ENCODE measurements around the gene BCKDK.

The BCKDK gene

GRCh38 chr16:31114468-31114867, 6.3 kb downstream of the BCKDK start:
- H3K36me3 ChIP-seq (ENCODE audit: insufficient read depth, low read length) = no peaks in the 10 kb centered on the region; the same call in 1 of the 2 replicates

GRCh38 chr16:31117384-31118222, 9.4 kb downstream of the BCKDK start, which contains the start of gene KAT8:
KAT8 (plus strand) TSS chr16:31117664; CDS start chr16:31117682, 18 bp downstream.
- peaks cover 4% of the 10 kb centered on the region; the same call in 1 of the 2 replicates for H3K4me1 ChIP-seq (ENCODE audit: insufficient read depth, low read length)
- peak within 1 kb of the TSS; percentile 87 for H3K9ac ChIP-seq (ENCODE audit: low read depth, low read length)
- peaks cover 22% of the 10 kb centered on the region for H3K36me3 ChIP-seq (ENCODE audit: insufficient read depth, low read length)
- no peaks in the 10 kb centered on the region for H3K9me3 ChIP-seq (ENCODE audit: control insufficient read depth, insufficient read depth, low read length)

More at GRCh38 chr16:31114468-31114867, 6.3 kb downstream of the BCKDK start:
- Histone ChIP-seq H3K9me3 (ENCODE audit: control insufficient read depth, insufficient read depth, low read length) (no peaks in the 10 kb centered on the region), H3K4me1 (ENCODE audit: insufficient read depth, low read length) (peaks cover 4% of the 10 kb centered on the region; the same call in 1 of the 2 replicates), H3K9ac (ENCODE audit: low read depth, low read length) (no peak overlapping the region)

- H3K4me1 ChIP-seq (ENCODE audit: insufficient read depth, low read length) = peaks cover 4% of the 10 kb centered on the region; the same call in 1 of the 2 replicates
- H3K9me3 ChIP-seq (ENCODE audit: control insufficient read depth, insufficient read depth, low read length) = no peaks in the 10 kb centered on the region
- H3K9ac ChIP-seq (ENCODE audit: low read depth, low read length) = peak overlapping the region; percentile 87
- peaks cover 22% of the 10 kb centered on the region for H3K36me3 ChIP-seq (ENCODE audit: insufficient read depth, low read length)
These were observed 10.3 kb downstream of the BCKDK start for GRCh38 chr16:31118223-31119155.

- peaks cover 4% of the 10 kb centered on the region; the same call in 1 of the 2 replicates for H3K4me1 ChIP-seq (ENCODE audit: insufficient read depth, low read length)
- peaks cover 22% of the 10 kb centered on the region for H3K36me3 ChIP-seq (ENCODE audit: insufficient read depth, low read length)
- H3K9ac ChIP-seq (ENCODE audit: low read depth, low read length) = no peak overlapping the region
These were observed 11.9 kb downstream of the BCKDK start for GRCh38 chr16:31120129-31120528.

GRCh38 chr16:31125844-31126243, 17.7 kb downstream of the BCKDK start:
- peaks cover 20% of the 10 kb centered on the region for H3K36me3 ChIP-seq (ENCODE audit: insufficient read depth, low read length)
- no peaks in the 10 kb centered on the region for H3K4me1 ChIP-seq (ENCODE audit: insufficient read depth, low read length)
- no peaks in the 10 kb centered on the region for H3K9me3 ChIP-seq (ENCODE audit: control insufficient read depth, insufficient read depth, low read length)
- H3K9ac ChIP-seq (ENCODE audit: low read depth, low read length) = no peak overlapping the region

More at GRCh38 chr16:31120129-31120528, 11.9 kb downstream of the BCKDK start:
- H3K9me3 ChIP-seq (ENCODE audit: control insufficient read depth, insufficient read depth, low read length) = no peaks in the 10 kb centered on the region

GRCh38 chr16:31127182-31127581, 19.0 kb downstream of the BCKDK start:
- Histone ChIP-seq H3K36me3 (ENCODE audit: insufficient read depth, low read length) (peaks cover 9% of the 10 kb centered on the region; the same call in 1 of the 2 replicates), H3K9ac (ENCODE audit: low read depth, low read length) (no peak overlapping the region), H3K9me3 (ENCODE audit: control insufficient read depth, insufficient read depth, low read length) (no peaks in the 10 kb centered on the region), H3K4me1 (ENCODE audit: insufficient read depth, low read length) (no peaks in the 10 kb centered on the region)

- peaks cover 6% of the 10 kb centered on the region; the same call in 1 of the 2 replicates for H3K4me1 ChIP-seq (ENCODE audit: insufficient read depth, low read length)
- no peaks in the 10 kb centered on the region for H3K9me3 ChIP-seq (ENCODE audit: control insufficient read depth, insufficient read depth, low read length)
- H3K36me3 ChIP-seq (ENCODE audit: insufficient read depth, low read length) = peaks cover 8% of the 10 kb centered on the region; the same call in 1 of the 2 replicates
- H3K9ac ChIP-seq (ENCODE audit: low read depth, low read length) = no peak overlapping the region
These were observed 20.8 kb downstream of the BCKDK start for GRCh38 chr16:31128711-31129567.

GRCh38 chr16:31129568-31130335, 21.6 kb downstream of the BCKDK start:
- Histone ChIP-seq H3K4me1 (ENCODE audit: insufficient read depth, low read length) (peaks cover 6% of the 10 kb centered on the region; the same call in 1 of the 2 replicates), H3K9ac (ENCODE audit: low read depth, low read length) (no peak overlapping the region), H3K9me3 (ENCODE audit: control insufficient read depth, insufficient read depth, low read length) (no peaks in the 10 kb centered on the region), H3K36me3 (ENCODE audit: insufficient read depth, low read length) (peaks cover 8% of the 10 kb centered on the region; the same call in 1 of the 2 replicates)

- Histone ChIP-seq H3K9ac (ENCODE audit: low read depth, low read length) (no peak overlapping the region), H3K36me3 (ENCODE audit: insufficient read depth, low read length) (peaks cover 8% of the 10 kb centered on the region; the same call in 1 of the 2 replicates)
These were observed 22.2 kb downstream of the BCKDK start for GRCh38 chr16:31130336-31130891.

GRCh38 chr16:31130899-31131298, 22.7 kb downstream of the BCKDK start:
- H3K4me1 ChIP-seq (ENCODE audit: insufficient read depth, low read length) = peaks cover 9% of the 10 kb centered on the region
- no peak overlapping the region for H3K9ac ChIP-seq (ENCODE audit: low read depth, low read length)
- peaks cover 8% of the 10 kb centered on the region; the same call in 1 of the 2 replicates for H3K36me3 ChIP-seq (ENCODE audit: insufficient read depth, low read length)
- H3K9me3 ChIP-seq (ENCODE audit: control insufficient read depth, insufficient read depth, low read length) = no peaks in the 10 kb centered on the region

More at GRCh38 chr16:31130336-31130891, 22.2 kb downstream of the BCKDK start:
- H3K9me3 ChIP-seq (ENCODE audit: control insufficient read depth, insufficient read depth, low read length) = no peaks in the 10 kb centered on the region
- H3K4me1 ChIP-seq (ENCODE audit: insufficient read depth, low read length) = peaks cover 6% of the 10 kb centered on the region; the same call in 1 of the 2 replicates

- peaks cover 12% of the 10 kb centered on the region for H3K4me1 ChIP-seq (ENCODE audit: insufficient read depth, low read length)
- peaks cover 8% of the 10 kb centered on the region; the same call in 1 of the 2 replicates for H3K36me3 ChIP-seq (ENCODE audit: insufficient read depth, low read length)
- no peaks in the 10 kb centered on the region for H3K9me3 ChIP-seq (ENCODE audit: control insufficient read depth, insufficient read depth, low read length)
- no peak overlapping the region for H3K9ac ChIP-seq (ENCODE audit: low read depth, low read length)
These were observed 23.2 kb downstream of the BCKDK start for GRCh38 chr16:31131416-31131815.

- Histone ChIP-seq H3K4me1 (ENCODE audit: insufficient read depth, low read length) (peaks cover 12% of the 10 kb centered on the region), H3K9me3 (ENCODE audit: control insufficient read depth, insufficient read depth, low read length) (no peaks in the 10 kb centered on the region), H3K36me3 (ENCODE audit: insufficient read depth, low read length) (peaks cover 7% of the 10 kb centered on the region; the same call in 1 of the 2 replicates), H3K9ac (ENCODE audit: low read depth, low read length) (no peak overlapping the region)
These were observed 23.7 kb downstream of the BCKDK start for GRCh38 chr16:31131841-31132271.
